IPS-20b (cell line): Measurements from ENCODE around the gene MAPRE3.

Experiments
- H3K27ac ChIP-seq: one replicate; pipeline ENCODE4 v1.5.1; 2013; ENCODE audit warnings: low read length
- H3K27me3 ChIP-seq: 2 replicates; pipeline ENCODE4 v1.6.1; 2013; ENCODE audit warnings: mild to moderate bottlenecking, low read length, inconsistent platforms; ENCODE audit not compliant: insufficient read depth
- H3K36me3 ChIP-seq: 2 replicates; pipeline ENCODE4 v1.6.1; 2013; ENCODE audit warnings: low read depth, mild to moderate bottlenecking, inconsistent platforms, low read length, moderate library complexity; ENCODE audit not compliant: insufficient read depth
- H3K4me1 ChIP-seq: 2 replicates; pipeline ENCODE4 v1.6.1; 2013; ENCODE audit warnings: mild to moderate bottlenecking, control low read depth, inconsistent platforms, low read length, moderate library complexity; ENCODE audit not compliant: insufficient read depth
- H3K4me3 ChIP-seq: 2 replicates; pipeline ENCODE4 v1.5.1; 2013; ENCODE audit warnings: mild to moderate bottlenecking, low read length, inconsistent platforms
- H3K9ac ChIP-seq: 2 replicates; pipeline ENCODE4 v1.6.1; 2013; ENCODE audit warnings: low read depth, mild to moderate bottlenecking, inconsistent platforms, low read length, moderate library complexity
- H3K9me3 ChIP-seq: 2 replicates; pipeline ENCODE4 v1.6.1; 2013; ENCODE audit warnings: mild to moderate bottlenecking, low read depth, low read length, inconsistent platforms; ENCODE audit not compliant: insufficient read depth

Gene MAPRE3

GRCh38 chr2:26975102-26975501, 4.7 kb downstream of the MAPRE3 start:
- Histone ChIP-seq H3K9ac (no peak overlapping the region), H3K27ac (no peak overlapping the region), H3K36me3 (no peaks in the 10 kb centered on the region), H3K4me1 (peaks cover 25% of the 10 kb centered on the region; the same call in 1 of the 2 replicates), H3K4me3 (peak overlapping the region; percentile 10; the same call in 1 of the 2 replicates), H3K9me3 (no peaks in the 10 kb centered on the region), H3K27me3 (peaks cover 23% of the 10 kb centered on the region)

- no peak overlapping the region for H3K4me3 ChIP-seq
- H3K4me1 ChIP-seq = peaks cover 25% of the 10 kb centered on the region; the same call in 1 of the 2 replicates
- H3K27me3 ChIP-seq = peaks cover 23% of the 10 kb centered on the region
- H3K9ac ChIP-seq = no peak overlapping the region
- no peak overlapping the region for H3K27ac ChIP-seq
- H3K9me3 ChIP-seq = no peaks in the 10 kb centered on the region
- H3K36me3 ChIP-seq = no peaks in the 10 kb centered on the region
These were observed 5.2 kb downstream of the MAPRE3 start for GRCh38 chr2:26975656-26976055.

- H3K9ac ChIP-seq = no peak overlapping the region
- H3K27ac ChIP-seq = no peak overlapping the region
- no peaks in the 10 kb centered on the region for H3K9me3 ChIP-seq
- H3K4me1 ChIP-seq = peaks cover 25% of the 10 kb centered on the region; the same call in 1 of the 2 replicates
- no peaks in the 10 kb centered on the region for H3K36me3 ChIP-seq
- peaks cover 21% of the 10 kb centered on the region for H3K27me3 ChIP-seq
- no peak overlapping the region for H3K4me3 ChIP-seq
These were observed 5.8 kb downstream of the MAPRE3 start for GRCh38 chr2:26976237-26976636.

- H3K4me3 ChIP-seq = no peak overlapping the region
- no peak overlapping the region for H3K9ac ChIP-seq
- no peak overlapping the region for H3K27ac ChIP-seq
- no peaks in the 10 kb centered on the region for H3K36me3 ChIP-seq
- H3K27me3 ChIP-seq = peaks cover 13% of the 10 kb centered on the region
- no peaks in the 10 kb centered on the region for H3K9me3 ChIP-seq
- peaks cover 20% of the 10 kb centered on the region; the same call in 1 of the 2 replicates for H3K4me1 ChIP-seq
These were observed 6.6 kb downstream of the MAPRE3 start for GRCh38 chr2:26977012-26977411.

- Histone ChIP-seq H3K9me3 (no peaks in the 10 kb centered on the region), H3K4me1 (peaks cover 19% of the 10 kb centered on the region; the same call in 1 of the 2 replicates), H3K36me3 (no peaks in the 10 kb centered on the region), H3K4me3 (no peak overlapping the region), H3K27me3 (peaks cover 2% of the 10 kb centered on the region), H3K9ac (no peak overlapping the region), H3K27ac (no peak overlapping the region)
These were observed 7.7 kb downstream of the MAPRE3 start for GRCh38 chr2:26978061-26978596.

- no peak overlapping the region for H3K4me3 ChIP-seq
- no peaks in the 10 kb centered on the region for H3K36me3 ChIP-seq
- H3K4me1 ChIP-seq = peaks cover 14% of the 10 kb centered on the region; the same call in 1 of the 2 replicates
- no peaks in the 10 kb centered on the region for H3K9me3 ChIP-seq
- H3K9ac ChIP-seq = no peak overlapping the region
- H3K27me3 ChIP-seq = no peaks in the 10 kb centered on the region
- H3K27ac ChIP-seq = no peak overlapping the region
These were observed 9.3 kb downstream of the MAPRE3 start for GRCh38 chr2:26979741-26980140.

GRCh38 chr2:26980971-26981370, 10.5 kb downstream of the MAPRE3 start:
- peaks cover 2% of the 10 kb centered on the region; the same call in 1 of the 2 replicates for H3K4me1 ChIP-seq
- H3K36me3 ChIP-seq = no peaks in the 10 kb centered on the region
- no peak overlapping the region for H3K27ac ChIP-seq
- H3K9me3 ChIP-seq = no peaks in the 10 kb centered on the region
- H3K4me3 ChIP-seq = no peak overlapping the region
- H3K9ac ChIP-seq = no peak overlapping the region
- no peaks in the 10 kb centered on the region for H3K27me3 ChIP-seq

GRCh38 chr2:26982102-26982742, 11.8 kb downstream of the MAPRE3 start:
- Histone ChIP-seq H3K4me1 (no peaks in the 10 kb centered on the region), H3K9ac (no peak overlapping the region), H3K27ac (no peak overlapping the region), H3K27me3 (no peaks in the 10 kb centered on the region), H3K4me3 (no peak overlapping the region), H3K36me3 (no peaks in the 10 kb centered on the region), H3K9me3 (no peaks in the 10 kb centered on the region)

- H3K4me3 ChIP-seq = no peak overlapping the region
- H3K9ac ChIP-seq = no peak overlapping the region
- H3K4me1 ChIP-seq = no peaks in the 10 kb centered on the region
- no peak overlapping the region for H3K27ac ChIP-seq
- H3K9me3 ChIP-seq = no peaks in the 10 kb centered on the region
- no peaks in the 10 kb centered on the region for H3K36me3 ChIP-seq
- no peaks in the 10 kb centered on the region for H3K27me3 ChIP-seq
These were observed 13.3 kb downstream of the MAPRE3 start for GRCh38 chr2:26983746-26984145.

GRCh38 chr2:26985807-26986206, 15.4 kb downstream of the MAPRE3 start:
- H3K36me3 ChIP-seq = no peaks in the 10 kb centered on the region
- H3K27me3 ChIP-seq = no peaks in the 10 kb centered on the region
- H3K4me1 ChIP-seq = no peaks in the 10 kb centered on the region
- no peaks in the 10 kb centered on the region for H3K9me3 ChIP-seq
- H3K9ac ChIP-seq = no peak overlapping the region
- no peak overlapping the region for H3K4me3 ChIP-seq
- H3K27ac ChIP-seq = no peak overlapping the region

GRCh38 chr2:26986576-26986975, 16.1 kb downstream of the MAPRE3 start:
- Histone ChIP-seq H3K27ac (no peak overlapping the region), H3K4me3 (no peak overlapping the region), H3K4me1 (no peaks in the 10 kb centered on the region), H3K9me3 (no peaks in the 10 kb centered on the region), H3K9ac (no peak overlapping the region), H3K36me3 (no peaks in the 10 kb centered on the region), H3K27me3 (no peaks in the 10 kb centered on the region)

- H3K4me1 ChIP-seq = no peaks in the 10 kb centered on the region
- H3K27ac ChIP-seq = no peak overlapping the region
- no peaks in the 10 kb centered on the region for H3K9me3 ChIP-seq
- H3K9ac ChIP-seq = no peak overlapping the region
- H3K36me3 ChIP-seq = no peaks in the 10 kb centered on the region
- no peak overlapping the region for H3K4me3 ChIP-seq
- H3K27me3 ChIP-seq = no peaks in the 10 kb centered on the region
These were observed 17.8 kb downstream of the MAPRE3 start for GRCh38 chr2:26988058-26988860.
